Naive thymus-derived CD4-positive, alpha-beta T cell (primary cell): ENCODE results near the gene ZNF135. TPM values are rescaled to one million over a fixed set of nuclear protein-coding genes. Genes with fewer than 3 reads are reported as not detected.

ENCODE experiments used
- ATAC-seq: fragments of 150-1000 bp; cut with Tn5 transposase; 2 replicates; pipeline ENCODE4 v1.10.0; 2021; ENCODE audit warnings: mild to moderate bottlenecking, moderate library complexity
- CTCF ChIA-PET: fragments of 350-600 bp; sonication (Branson Sonifier 250); formaldehyde crosslinking; loops from one replicate; lab custom pipeline; 2021; ENCODE audit warnings: antibody characterized with exemption; lab: Charles Lee
- POLR2A ChIA-PET: fragments of 350-600 bp; sonication (Branson Sonifier 250); formaldehyde crosslinking; loops from one replicate; lab custom pipeline; 2021; ENCODE audit warnings: antibody characterized with exemption, inconsistent platforms; lab: Charles Lee
- DNase-seq, 9 donors: peaks; one replicate each; pipeline versions ENCODE4 v3.0.0 to v3.0.0-alpha.2; 2020 to 2022; ENCODE audit warnings: mixed read lengths in 1 of 9
- H3K27ac ChIP-seq: one replicate; pipeline ENCODE4 v1.7.0; 2013; ENCODE audit warnings: mild to moderate bottlenecking, low read depth, low read length, moderate library complexity
- H3K27me3 ChIP-seq, 2 donors: one replicate each; pipeline ENCODE4 v1.7.0; 2013; ENCODE audit warnings: low read length in 2 of 2, mild to moderate bottlenecking in 2 of 2, moderate library complexity in 2 of 2; ENCODE audit not compliant: control insufficient read depth in 2 of 2, insufficient read depth in 2 of 2
- H3K36me3 ChIP-seq, 3 experiments: 1 replicate in 2 of 3; 2 replicates in 1 of 3; pipeline ENCODE4 v1.7.0; 2013; ENCODE audit warnings: low read length in 3 of 3, mild to moderate bottlenecking in 3 of 3, moderate library complexity in 1 of 3; ENCODE audit not compliant: insufficient read depth in 3 of 3, control insufficient read depth in 2 of 3
- H3K4me1 ChIP-seq, 2 donors: one replicate each; pipeline ENCODE4 v1.7.0; 2013; ENCODE audit warnings: low read length in 2 of 2, mild to moderate bottlenecking in 2 of 2, moderate library complexity in 1 of 2; ENCODE audit not compliant: control insufficient read depth in 2 of 2, insufficient read depth in 2 of 2
- H3K4me3 ChIP-seq: 2 replicates; pipeline ENCODE4 v1.7.0; 2013; ENCODE audit warnings: mild to moderate bottlenecking, low read length
- H3K9me3 ChIP-seq, 3 experiments: 1 replicate in 2 of 3; 2 replicates in 1 of 3; pipeline ENCODE4 v1.7.0; 2013; ENCODE audit warnings: low read length in 3 of 3; ENCODE audit not compliant: control insufficient read depth in 2 of 3
- H3K27ac Mint-ChIP-seq, 9 donors: one replicate each; pipeline ENCODE4 v1.8.0; 2020 to 2022; ENCODE audit warnings: mixed read lengths in 9 of 9, mild to moderate bottlenecking in 8 of 9, moderate library complexity in 5 of 9, inconsistent platforms in 2 of 9
- H3K27me3 Mint-ChIP-seq, 5 donors: one replicate each; pipeline ENCODE4 v1.8.0; 2021 to 2022; ENCODE audit warnings: mixed read lengths in 5 of 5, mild to moderate bottlenecking in 1 of 5
- H3K36me3 Mint-ChIP-seq, 5 donors: one replicate each; pipeline ENCODE4 v1.8.0; 2020 to 2022; ENCODE audit warnings: mixed read lengths in 5 of 5, mild to moderate bottlenecking in 3 of 5, inconsistent platforms in 1 of 5
- H3K4me1 Mint-ChIP-seq, 7 donors: one replicate each; pipeline ENCODE4 v1.8.0; 2020 to 2022; ENCODE audit warnings: mixed read lengths in 7 of 7, mild to moderate bottlenecking in 3 of 7, inconsistent platforms in 1 of 7
- H3K4me3 Mint-ChIP-seq, 10 donors: one replicate each; pipeline ENCODE4 v1.8.0; 2020 to 2022; ENCODE audit warnings: mild to moderate bottlenecking in 10 of 10, mixed read lengths in 10 of 10, moderate library complexity in 6 of 10, inconsistent platforms in 2 of 10
- H3K9me3 Mint-ChIP-seq, 11 donors: one replicate each; pipeline ENCODE4 v1.8.0; 2020 to 2022; ENCODE audit warnings: mixed read lengths in 11 of 11, mild to moderate bottlenecking in 4 of 11, inconsistent platforms in 1 of 11, moderate library complexity in 1 of 11
- intact Hi-C, 2 donors: fragments of 100-400 bp; cut with micrococcal nuclease; formaldehyde crosslinking; loops; one replicate each; pipeline ENCODE4 v1.15.1; 2023
- polyA plus RNA-seq, 2 donors: library from polyadenylated mRNA; unstranded; fragments of 300-500 nt; fragmentation: Illumina TruSeq; gene quantifications; one replicate each; pipeline ENCODE4 v1.2.3, GENCODE V29; 2021
- total RNA-seq, 6 experiments: library from RNA in 5 of 6; stranded (reverse) in 5 of 6; gene quantifications; 1 replicate in 5 of 6; 2 replicates in 1 of 6; pipeline ENCODE4 v1.2.3 and lab custom pipeline; 2021 to 2026

The ZNF135 gene
- total and polyA plus RNA-seq, 7 experiments from 2014 or later = 0.07 to 3.3 (median 2.5) TPM

DNA sequence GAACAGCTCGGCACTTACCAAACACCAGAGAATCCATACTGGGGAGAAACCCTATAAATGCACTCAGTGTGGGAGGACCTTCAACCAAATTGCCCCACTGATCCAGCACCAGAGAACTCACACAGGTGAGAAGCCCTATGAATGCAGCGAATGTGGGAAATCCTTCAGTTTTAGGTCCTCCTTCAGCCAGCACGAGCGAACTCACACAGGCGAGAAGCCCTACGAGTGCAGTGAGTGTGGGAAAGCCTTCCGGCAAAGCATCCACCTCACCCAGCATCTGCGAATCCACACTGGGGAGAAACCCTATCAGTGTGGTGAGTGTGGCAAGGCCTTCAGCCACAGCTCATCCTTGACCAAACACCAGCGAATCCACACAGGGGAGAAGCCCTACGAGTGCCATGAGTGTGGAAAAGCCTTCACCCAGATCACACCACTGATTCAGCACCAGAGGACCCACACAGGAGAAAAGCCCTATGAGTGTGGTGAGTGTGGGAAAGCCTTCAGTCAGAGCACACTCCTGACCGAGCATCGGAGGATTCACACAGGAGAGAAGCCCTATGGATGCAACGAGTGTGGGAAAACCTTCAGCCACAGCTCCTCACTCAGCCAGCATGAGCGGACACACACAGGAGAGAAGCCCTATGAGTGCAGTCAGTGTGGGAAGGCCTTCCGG, 8.3 kb downstream of the ZNF135 start:
- CTCF ChIA-PET = no interaction called here
- no peak overlapping the region for H3K4me3 ChIP-seq
- no peak overlapping the region for H3K27ac ChIP-seq
- peaks cover 4 to 87% (median 18%) of the 10 kb centered on the region in 3 experiments for H3K9me3 ChIP-seq
- H3K4me1 ChIP-seq = no peaks in the 10 kb centered on the region
- POLR2A ChIA-PET = interaction anchor here (0.5 kb wide), 1 partner anchor 64 kb away, joined by 3 read pairs; no protein-coding TSS in a partner anchor
- peaks cover 18 to 99% (median 65%) of the 10 kb centered on the region in 11 donors for H3K9me3 Mint-ChIP-seq
- intact Hi-C loops = no loop called here
- peaks cover 0 to 62% (median 45%) of the 10 kb centered on the region in 5 donors for H3K36me3 Mint-ChIP-seq
- H3K27ac Mint-ChIP-seq = no peak overlapping the region
- no peak overlapping the region for H3K4me3 Mint-ChIP-seq
- ATAC-seq = no peak
- no peaks in the 10 kb centered on the region for H3K27me3 Mint-ChIP-seq
- H3K27me3 ChIP-seq = no peaks in the 10 kb centered on the region
- DNase-seq = no peak
- H3K36me3 ChIP-seq = peaks cover 0 to 31% (median 0%) of the 10 kb centered on the region in 3 experiments
- H3K4me1 Mint-ChIP-seq = no peaks in the 10 kb centered on the region

DNA sequence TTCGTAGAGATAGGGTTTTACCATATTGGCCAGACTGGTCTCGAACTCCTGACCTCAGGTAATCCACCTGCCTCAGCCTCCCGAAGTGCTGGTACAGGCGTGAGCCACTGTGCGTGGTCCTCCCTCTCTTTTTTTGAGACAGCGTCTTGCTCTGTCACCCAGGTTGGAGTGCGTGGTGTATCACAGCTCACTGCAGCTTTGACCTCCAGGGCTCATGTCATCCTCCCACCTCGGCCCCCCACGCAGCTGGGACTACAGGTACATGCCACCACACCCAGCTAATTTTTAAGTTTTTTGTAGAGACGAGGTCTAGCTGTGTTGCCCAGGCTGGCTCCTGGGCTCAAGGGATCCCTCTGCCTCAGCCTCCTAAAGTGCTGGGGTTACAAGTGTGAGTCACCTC, 20.7 kb downstream of the ZNF135 start:
- CTCF ChIA-PET = no interaction called here
- Histone ChIP-seq H3K4me1 (no peaks in the 10 kb centered on the region), H3K27me3 (no peaks in the 10 kb centered on the region), H3K27ac (no peak overlapping the region), H3K4me3 (no peak overlapping the region), H3K36me3 (peaks cover 0 to 16% (median 0%) of the 10 kb centered on the region in 3 experiments), H3K9me3 (peaks cover 0 to 91% (median 10%) of the 10 kb centered on the region in 3 experiments)
- Mint-ChIP-seq H3K36me3 (peaks cover 9 to 40% (median 16%) of the 10 kb centered on the region in 5 donors), H3K4me1 (peaks cover 0 to 1% (median 0%) of the 10 kb centered on the region in 7 donors), H3K27me3 (no peaks in the 10 kb centered on the region), H3K9me3 (peaks cover 0 to 89% (median 56%) of the 10 kb centered on the region in 11 donors), H3K27ac (no peak overlapping the region), H3K4me3 (no peak overlapping the region)
- ATAC-seq (no peak), DNase-seq (no peak)
- intact Hi-C loops = no loop called here
- POLR2A ChIA-PET = no interaction called here

DNA sequence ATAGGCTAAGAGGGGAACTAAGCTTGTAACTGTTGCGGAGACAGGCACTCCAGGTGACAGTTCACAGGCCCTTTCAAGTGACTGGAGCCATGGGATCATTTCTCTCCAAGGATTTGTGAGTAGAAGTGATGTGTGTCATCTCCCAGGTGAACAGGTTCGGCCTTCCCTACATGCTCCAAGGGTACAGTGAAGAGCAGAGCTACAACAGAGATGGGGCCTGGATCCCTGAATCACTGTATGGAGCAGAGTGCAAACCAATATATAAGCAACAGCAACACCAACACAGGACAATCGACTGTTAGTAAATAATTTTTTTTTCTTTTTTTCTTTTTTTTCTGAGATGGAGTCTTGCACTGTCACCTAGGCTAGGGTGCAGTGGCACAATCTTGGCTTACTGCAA, 23.9 kb downstream of the ZNF135 start:
- Histone ChIP-seq H3K27me3 (no peaks in the 10 kb centered on the region), H3K27ac (no peak overlapping the region), H3K36me3 (peaks cover 0 to 45% (median 5%) of the 10 kb centered on the region in 3 experiments), H3K4me1 (no peaks in the 10 kb centered on the region), H3K4me3 (no peak overlapping the region), H3K9me3 (peaks cover 0 to 96% (median 10%) of the 10 kb centered on the region in 3 experiments)
- H3K9me3 Mint-ChIP-seq = peaks cover 0 to 77% (median 44%) of the 10 kb centered on the region in 11 donors
- H3K36me3 Mint-ChIP-seq = peaks cover 8 to 32% (median 22%) of the 10 kb centered on the region in 5 donors
- H3K4me3 Mint-ChIP-seq = no peak overlapping the region
- intact Hi-C loops = no loop called here
- H3K27ac Mint-ChIP-seq = no peak overlapping the region
- ATAC-seq (no peak), DNase-seq (no peak)
- H3K4me1 Mint-ChIP-seq = peaks cover 0 to 1% (median 0%) of the 10 kb centered on the region in 7 donors
- POLR2A ChIA-PET = no interaction called here
- CTCF ChIA-PET = no interaction called here
- H3K27me3 Mint-ChIP-seq = no peaks in the 10 kb centered on the region

GRCh38 chr19:58084596-58085347, 25.7 kb downstream of the ZNF135 start:
- Histone ChIP-seq H3K4me1 (no peaks in the 10 kb centered on the region), H3K9me3 (peaks cover 0 to 91% (median 15%) of the 10 kb centered on the region in 3 experiments), H3K4me3 (no peak overlapping the region), H3K27me3 (no peaks in the 10 kb centered on the region), H3K27ac (no peak overlapping the region), H3K36me3 (peaks cover 0 to 47% (median 5%) of the 10 kb centered on the region in 3 experiments)
- Mint-ChIP-seq H3K4me3 (no peak overlapping the region), H3K36me3 (peaks cover 10 to 34% (median 22%) of the 10 kb centered on the region in 5 donors), H3K27me3 (no peaks in the 10 kb centered on the region), H3K4me1 (peaks cover 0 to 1% (median 0%) of the 10 kb centered on the region in 7 donors), H3K27ac (no peak overlapping the region), H3K9me3 (peaks cover 0 to 73% (median 41%) of the 10 kb centered on the region in 11 donors)
- intact Hi-C loops = no loop called here
- DNase-seq (no peak), ATAC-seq (no peak)
- POLR2A ChIA-PET = no interaction called here
- CTCF ChIA-PET = no interaction called here

DNA sequence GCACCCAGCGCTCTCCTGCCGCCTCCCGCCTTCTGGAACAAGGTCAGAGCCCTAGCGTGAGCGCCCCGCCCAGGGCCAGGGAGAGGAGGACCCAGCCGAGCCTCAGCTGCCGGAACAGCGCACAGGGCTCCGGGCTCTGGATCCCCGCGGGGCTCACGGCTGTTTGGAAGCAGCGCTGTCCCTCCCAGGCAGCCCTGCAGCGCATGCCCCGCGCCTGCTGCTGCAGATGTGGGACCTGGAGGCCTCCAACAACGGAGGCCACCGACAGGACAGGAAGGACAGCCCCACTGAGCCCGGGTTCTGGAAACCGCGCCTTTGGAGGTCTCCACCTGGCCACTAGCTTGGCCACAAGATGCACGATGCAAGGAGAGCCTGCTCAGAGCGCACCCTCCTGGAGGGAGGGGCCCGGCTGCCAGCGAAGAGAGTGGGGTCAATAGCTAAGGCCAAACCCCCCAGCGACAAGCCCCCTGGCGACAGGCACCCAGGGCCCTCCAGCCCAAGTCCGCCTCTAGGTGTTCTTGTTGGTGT, 26.3 kb downstream of the ZNF135 start:
- no peak overlapping the region for H3K4me3 Mint-ChIP-seq
- Histone ChIP-seq H3K4me1 (no peaks in the 10 kb centered on the region), H3K27me3 (no peaks in the 10 kb centered on the region), H3K9me3 (peaks cover 0 to 91% (median 15%) of the 10 kb centered on the region in 3 experiments), H3K27ac (no peak overlapping the region), H3K4me3 (no peak overlapping the region), H3K36me3 (peaks cover 0 to 47% (median 5%) of the 10 kb centered on the region in 3 experiments)
- intact Hi-C loops = no loop called here
- no peaks in the 10 kb centered on the region for H3K4me1 Mint-ChIP-seq
- CTCF ChIA-PET = no interaction called here
- H3K27ac Mint-ChIP-seq = no peak overlapping the region
- ATAC-seq (no peak), DNase-seq (no peak)
- H3K9me3 Mint-ChIP-seq = peaks cover 0 to 73% (median 37%) of the 10 kb centered on the region in 11 donors
- peaks cover 12 to 34% (median 18%) of the 10 kb centered on the region in 5 donors for H3K36me3 Mint-ChIP-seq
- H3K27me3 Mint-ChIP-seq = no peaks in the 10 kb centered on the region
- POLR2A ChIA-PET = no interaction called here

DNA sequence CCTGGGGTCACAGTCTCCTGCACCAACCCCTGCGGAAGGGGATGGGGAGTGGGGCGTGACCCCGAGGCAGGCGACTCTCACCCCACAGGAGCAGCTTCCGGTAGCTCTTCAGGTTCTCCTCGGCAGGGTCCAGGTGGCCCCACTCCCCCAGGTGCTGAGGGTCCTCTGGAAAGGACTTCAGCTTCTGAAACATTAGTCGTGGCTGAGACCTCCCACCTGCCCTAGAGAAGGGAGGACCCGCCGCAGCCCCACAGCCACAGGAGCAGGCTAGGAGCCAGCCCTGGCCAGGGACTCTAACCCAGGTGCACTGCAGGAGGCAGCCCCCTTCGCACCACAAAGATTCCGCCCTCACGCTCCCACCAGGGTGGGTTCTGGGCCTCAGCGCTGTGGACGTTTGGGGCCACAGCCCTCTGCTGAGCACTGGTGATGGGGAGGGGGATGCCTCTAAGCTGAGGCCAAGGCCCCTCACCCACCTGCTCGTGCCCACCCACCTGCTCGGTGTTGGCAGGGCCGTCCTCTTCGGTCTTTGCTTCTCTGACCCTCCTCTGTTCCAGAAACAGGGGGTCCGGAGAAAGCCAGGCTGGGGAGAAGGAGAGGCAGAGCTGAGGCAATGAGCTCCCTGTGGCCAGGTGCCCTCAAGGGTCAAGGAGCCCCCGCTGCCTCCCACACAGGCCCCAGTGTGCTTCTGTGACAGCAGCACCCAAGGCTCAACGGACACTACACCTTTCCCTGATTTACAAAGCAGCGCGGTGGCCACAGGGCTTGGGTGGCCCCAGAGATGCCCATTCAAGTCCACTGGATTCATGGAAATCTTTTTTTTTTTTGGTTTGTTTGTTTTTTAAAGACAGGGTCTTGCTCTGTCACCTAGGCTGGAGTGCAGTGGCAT, 28.0 kb downstream of the ZNF135 start:
- H3K4me3 ChIP-seq = no peak overlapping the region
- Mint-ChIP-seq H3K27ac (no peak overlapping the region), H3K4me1 (no peaks in the 10 kb centered on the region), H3K27me3 (no peaks in the 10 kb centered on the region), H3K36me3 (peaks cover 7 to 32% (median 16%) of the 10 kb centered on the region in 5 donors), H3K9me3 (peaks cover 0 to 69% (median 32%) of the 10 kb centered on the region in 11 donors), H3K4me3 (no peak overlapping the region)
- ChIA-PET POLR2A (no interaction called here), CTCF (no interaction called here)
- no peaks in the 10 kb centered on the region for H3K27me3 ChIP-seq
- peaks cover 0 to 52% (median 5%) of the 10 kb centered on the region in 3 experiments for H3K36me3 ChIP-seq
- no peaks in the 10 kb centered on the region for H3K4me1 ChIP-seq
- ATAC-seq (no peak), DNase-seq (no peak)
- no peak overlapping the region for H3K27ac ChIP-seq
- intact Hi-C loops = no loop called here
- H3K9me3 ChIP-seq = peaks cover 0 to 90% (median 11%) of the 10 kb centered on the region in 3 experiments
